NCI-H345 treated with DMSO at 0.1 percent for 48 hours (cell line): ENCODE data around the gene SNRNP27.

Experiments used
- DNase-seq: peaks from one replicate; lab custom pipeline; 2025; ENCODE audit not compliant: unreplicated experiment; lab: John Stamatoyannopoulos, UW

The SNRNP27 gene

DNA sequence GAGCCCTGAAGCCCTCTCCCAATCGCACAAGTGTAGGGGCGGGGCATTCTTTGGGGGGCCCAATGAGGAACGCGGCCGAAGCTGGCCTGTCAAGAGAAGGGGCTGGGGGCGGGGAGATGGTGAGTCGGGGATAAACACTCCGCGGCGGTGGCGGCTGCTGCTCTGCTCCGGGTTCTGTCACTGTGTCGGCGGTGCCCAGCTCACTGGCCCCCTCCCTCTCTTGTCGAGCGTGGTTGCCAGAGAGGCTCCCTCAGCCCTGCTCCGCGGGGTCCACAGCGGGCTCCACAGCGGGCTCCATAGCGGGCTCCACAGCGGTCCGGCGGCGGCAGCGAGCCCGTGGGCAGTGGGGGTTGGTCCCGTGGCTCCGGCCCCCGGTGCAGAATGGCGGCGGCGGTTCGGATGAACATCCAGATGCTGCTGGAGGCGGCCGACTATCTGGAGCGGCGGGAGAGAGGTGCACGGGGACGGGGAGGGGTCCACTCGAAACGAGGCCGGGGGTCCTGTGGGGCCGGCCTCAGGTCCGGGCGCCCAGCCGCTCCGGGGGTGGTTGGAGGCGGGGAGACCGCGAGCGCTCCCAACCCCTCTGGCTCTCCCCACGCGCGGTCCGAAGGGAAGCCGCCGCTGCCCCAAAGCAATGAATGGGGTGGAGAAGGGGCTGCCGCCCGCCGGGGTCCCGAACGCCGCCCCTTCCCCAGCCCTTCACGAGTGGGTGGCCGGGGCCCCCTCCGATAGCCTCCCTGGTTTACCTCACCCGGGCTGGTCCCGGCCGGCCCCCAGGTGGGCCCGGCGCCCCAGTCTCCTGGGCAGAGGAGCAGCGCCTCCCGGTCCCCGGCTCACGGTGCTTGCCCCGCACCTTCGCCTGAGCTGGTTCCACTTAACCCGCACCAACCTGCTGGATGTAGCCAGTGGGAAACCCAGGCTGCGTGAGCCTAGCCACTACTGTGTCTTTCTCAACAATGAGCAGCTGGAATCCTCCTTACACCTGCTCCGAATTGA lies 21.5 kb downstream of the SNRNP27 start, which contains the start of gene MXD1:
TSS of gene MXD1 (plus strand) at position 160 of the 996 bp plus-strand sequence. CDS start at position 382, 222 bp downstream.
- DNase-seq: no peak

DNA sequence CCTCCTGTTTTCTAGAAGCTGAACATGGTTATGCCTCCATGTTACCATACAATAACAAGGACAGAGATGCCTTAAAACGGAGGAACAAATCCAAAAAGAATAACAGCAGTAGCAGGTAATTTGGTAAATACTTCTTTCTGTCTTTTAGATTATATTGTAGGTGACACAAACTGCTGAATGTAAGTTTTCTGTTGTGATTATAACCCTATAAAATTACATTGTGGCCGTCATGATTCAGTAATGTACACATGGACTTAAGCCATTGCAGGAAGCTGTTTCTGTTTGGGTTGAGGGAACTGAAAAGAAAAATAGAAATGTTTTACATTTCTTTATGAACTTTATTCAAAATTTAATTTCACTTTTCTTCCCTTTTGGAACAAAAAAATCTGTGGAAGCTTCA lies 22.4 kb downstream of the SNRNP27 start:
- no peak for DNase-seq

DNA sequence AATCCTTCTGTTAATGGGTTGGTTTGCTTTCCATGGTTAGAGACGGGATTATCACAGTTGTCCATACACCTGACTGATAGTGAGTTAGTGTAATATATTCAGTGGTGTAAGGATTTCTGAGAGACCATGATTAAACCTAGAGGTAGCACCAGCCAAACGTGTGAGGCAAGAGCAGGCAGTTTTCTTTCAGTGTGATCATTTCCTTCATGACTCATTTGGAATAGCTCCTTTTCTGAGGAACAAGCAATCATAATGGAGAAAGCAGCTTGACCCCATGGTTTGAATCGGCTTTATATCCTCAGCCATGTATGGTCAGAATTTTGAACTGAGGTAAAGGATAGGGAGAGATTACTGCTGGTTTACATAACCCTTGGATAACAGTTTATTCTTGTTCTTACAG lies 24.1 kb downstream of the SNRNP27 start:
- no peak for DNase-seq

DNA sequence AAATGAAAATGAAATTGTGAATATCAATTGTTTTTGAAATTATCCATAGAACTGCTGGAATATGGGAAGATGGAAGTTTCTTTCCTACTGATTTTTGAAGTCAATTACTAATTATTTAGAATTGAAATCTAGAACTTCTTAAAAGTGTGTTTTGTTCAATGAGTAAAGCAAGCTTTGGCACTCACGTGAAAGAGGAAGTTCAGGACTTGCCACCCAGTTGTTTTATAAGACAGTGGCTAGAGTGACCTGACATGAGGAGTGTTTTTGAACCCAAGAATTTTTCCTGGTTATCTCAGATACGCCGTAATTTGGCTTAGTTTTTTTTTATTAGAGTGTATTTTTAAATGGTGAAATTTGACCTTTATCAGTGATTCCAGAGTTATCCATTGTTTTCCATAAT lies 24.6 kb downstream of the SNRNP27 start:
- no peak for DNase-seq

DNA sequence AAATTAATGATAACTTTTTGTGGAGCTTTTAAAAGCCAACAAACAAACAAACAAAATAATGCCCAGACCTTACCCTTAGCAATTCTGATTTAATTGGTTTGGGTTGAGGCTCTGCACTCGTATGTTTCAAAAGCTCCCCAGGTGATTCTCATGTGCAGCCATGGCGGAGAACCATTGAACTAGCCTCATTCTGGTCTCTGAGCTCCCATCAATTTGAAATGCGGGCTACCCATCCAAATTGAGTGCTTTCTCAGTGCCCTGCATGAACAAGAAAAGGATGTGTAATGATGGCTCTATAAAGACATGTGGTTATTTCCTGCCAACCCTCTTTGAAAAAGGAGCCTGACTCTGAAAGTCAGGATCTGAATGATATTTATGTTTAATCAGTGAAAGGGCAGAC lies 29.4 kb downstream of the SNRNP27 start:
- DNase-seq: no peak

DNA sequence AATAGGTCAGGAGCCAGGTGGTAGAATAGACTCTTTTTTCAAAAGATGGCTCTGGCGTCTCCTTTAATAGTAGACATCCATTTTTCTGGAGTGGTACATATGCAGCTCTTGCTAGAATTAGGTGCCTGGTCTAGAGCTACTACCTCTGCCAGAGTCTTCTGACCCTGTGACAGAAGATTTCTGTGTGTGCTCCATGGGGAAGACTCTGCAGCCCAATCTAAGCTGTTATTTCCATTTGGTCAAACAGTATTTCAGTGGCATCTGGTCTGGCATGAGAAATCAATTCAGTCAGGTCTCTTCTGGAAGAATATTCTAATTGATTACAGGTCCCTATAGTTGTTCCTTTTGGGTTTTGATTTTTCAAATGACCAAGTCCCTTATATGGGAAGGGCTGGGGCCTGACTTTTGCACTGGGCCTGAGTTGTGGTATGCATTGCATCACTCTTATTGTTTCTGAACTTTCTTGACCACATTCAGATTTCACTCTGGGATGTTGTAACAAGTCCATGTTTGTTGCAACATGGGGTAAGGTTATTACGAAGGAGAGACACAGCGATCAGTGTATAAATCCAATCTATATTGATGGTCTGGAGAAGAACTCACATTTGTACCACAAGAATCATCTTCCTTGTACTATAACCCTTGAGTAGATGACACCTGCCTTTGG lies 33.2 kb downstream of the SNRNP27 start:
- no peak for DNase-seq

DNA sequence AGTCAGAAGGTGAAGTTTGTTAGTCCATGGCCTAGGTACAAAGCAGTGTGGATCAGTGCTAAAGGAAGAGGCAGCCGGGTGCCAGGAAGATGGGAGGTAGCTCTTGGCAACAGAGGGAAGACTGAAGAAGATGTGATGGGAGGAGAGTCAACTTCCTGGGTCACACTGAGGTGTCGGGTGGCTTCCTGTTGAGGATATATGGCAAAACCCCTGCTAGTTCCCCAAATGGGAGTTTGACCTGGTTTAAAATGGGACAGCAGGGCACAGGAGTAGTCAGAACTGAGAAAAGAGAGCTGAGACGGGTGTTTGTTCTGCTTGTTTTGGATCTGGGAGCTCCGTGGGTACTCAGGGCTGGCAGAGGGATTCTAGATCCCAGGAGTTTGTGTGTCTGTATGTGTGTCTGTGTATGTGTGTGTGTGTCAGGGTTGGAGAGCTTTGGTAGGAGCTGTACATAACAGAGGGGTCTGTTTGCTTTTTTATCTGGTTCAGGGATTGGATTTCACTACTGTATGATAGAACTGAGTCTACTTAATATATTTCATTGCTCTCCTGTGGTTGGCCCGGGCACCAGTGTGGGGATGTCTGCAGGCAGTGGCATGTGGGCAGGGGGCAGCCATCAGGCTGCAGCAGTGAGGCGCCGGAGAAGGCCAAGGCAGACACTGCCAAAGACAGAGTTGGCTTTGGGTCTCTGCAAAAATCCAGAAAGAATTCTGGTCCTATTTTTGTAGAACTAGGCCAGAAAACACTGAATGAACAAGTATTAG lies 38.3 kb downstream of the SNRNP27 start:
- no peak for DNase-seq

DNA sequence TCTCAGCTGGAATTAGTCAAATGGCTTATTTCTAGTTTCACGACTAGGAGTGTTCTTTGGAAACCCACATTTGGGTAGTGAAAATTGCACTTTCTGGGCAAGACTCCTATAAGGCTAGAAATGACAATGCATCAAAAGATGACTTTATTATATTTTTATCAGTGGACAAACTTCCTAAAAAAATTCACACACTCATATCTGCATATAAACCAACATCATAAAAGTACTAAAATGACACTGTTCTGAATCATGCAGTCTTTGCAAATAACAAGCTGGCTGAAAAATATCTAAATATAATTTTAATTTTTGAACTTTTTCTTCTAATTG lies 38.8 kb downstream of the SNRNP27 start:
- DNase-seq: no peak

DNA sequence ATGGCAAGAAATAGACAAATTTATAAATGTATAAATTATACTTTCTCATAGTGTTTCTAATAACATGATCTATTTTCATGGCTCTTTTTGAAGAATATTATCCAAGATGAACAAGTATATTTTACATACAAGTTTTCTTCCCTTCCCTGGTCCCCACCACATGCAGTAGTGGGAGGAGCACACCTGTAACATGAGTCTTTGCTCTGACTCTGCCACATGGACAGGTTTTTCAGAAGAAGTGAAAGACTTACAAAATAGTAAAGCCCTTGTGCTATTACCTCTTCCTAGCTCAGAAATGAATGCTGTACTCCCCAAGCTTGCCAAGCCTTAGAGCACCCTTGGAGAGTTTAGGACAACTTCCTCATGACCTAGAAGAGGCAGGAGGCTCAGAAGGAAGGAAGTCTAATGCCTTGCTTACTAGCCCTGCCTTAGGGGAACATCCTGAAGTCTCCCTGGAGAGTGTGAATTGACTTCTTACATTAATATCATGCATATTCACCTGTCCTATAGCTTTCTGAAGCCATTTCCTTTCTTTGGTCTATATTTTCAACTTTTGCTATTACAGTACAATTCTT lies 39.6 kb downstream of the SNRNP27 start:
- no peak for DNase-seq

DNA sequence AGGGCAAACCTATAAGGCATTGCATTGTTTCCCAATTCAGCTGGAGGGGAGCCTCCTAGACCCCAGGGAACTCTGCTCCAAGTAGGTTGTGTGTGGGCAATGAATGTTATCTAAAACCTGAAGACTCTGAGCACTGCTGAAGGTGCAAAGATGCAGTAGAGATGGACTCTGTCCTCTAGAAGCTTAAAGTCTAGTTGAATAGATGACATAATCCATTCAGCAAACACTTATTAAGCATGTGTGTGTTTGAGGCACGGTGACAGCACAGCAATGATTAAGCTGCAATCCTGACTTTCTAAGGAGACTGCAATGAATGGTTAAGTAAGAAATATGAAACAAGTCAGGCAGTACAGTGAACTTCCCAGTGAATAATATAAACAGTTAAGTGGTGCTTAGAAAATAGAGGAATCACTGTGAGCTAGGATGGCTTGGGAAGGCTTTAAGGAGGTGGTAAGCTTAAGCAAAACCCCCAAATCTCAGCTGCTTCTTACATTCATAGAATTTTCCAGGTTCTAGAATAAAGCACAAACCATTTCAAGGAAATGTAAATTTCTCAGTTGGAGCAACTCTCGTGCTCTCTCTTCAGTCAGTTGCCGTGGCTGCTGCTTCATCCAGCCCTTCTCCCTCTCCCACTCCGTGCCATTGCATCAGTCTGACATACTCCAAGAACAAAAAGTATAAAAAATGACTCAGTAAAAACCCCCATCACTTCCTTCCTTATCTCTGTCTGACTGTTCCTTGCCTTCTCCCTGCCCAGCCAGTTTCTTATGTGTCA lies 40.3 kb downstream of the SNRNP27 start:
- no peak for DNase-seq

DNA sequence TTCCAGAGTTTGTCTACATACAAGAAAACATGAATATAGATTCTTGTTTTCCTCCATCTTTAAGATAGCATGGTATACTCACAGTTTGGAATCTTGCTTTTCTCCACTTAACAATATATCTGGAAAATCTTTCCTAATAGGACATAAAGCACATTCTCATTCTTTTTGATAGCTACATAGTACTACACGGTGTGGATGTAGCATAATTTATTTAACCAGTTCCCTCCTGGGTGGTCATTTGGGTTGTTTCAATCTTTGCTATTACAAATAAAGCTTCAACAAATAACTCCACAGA lies 40.8 kb downstream of the SNRNP27 start:
- DNase-seq: no peak

DNA sequence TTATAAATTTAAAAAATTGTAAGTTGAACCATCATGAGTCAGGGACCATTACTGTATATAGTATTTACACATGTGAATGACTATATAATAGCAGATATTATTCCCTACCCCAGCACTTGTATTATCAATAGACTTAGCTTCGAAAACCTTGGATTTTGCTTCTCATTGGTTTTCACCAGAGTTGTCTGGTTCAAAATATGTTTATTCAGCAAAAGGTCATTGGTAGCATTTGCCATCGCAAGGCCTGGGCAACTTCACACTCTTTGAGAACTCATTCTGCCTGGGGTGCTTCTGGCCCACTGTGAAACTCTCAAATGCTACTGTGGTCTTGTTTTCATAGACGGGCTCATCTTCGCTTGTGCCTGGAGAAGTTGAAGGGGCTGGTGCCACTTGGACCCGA lies 41.3 kb downstream of the SNRNP27 start:
- DNase-seq: no peak

DNA sequence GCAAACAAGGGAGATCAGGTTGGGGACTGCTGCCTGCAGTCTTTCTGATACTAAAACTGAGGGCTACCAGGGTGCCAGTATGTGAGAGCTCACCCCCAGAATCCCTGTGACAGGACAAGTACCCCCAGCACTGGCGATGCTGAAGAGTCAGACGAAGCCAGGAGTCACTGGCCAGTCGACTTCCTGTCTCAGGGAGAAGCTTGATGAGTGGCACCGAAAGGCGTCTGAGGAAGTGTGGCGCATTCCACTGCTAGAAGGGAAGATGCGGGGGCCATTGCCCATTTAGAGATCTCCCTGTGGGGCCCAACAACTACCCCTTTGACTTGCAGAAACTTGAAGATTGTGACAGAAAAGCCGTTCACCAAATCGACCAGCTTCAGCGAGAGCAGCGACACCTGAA lies 43.1 kb downstream of the SNRNP27 start:
- no peak for DNase-seq

DNA sequence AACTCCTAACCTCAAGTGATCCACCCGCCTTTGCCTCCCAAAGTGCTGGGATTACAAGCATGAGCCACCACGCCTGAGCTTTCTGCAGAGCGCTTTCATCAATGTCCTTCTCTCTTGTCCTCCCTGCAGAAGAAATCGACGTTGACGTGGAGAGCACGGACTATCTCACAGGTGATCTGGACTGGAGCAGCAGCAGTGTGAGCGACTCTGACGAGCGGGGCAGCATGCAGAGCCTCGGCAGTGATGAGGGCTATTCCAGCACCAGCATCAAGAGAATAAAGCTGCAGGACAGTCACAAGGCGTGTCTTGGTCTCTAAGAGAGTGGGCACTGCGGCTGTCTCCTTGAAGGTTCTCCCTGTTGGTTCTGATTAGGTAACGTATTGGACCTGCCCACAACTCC lies 44.2 kb downstream of the SNRNP27 start:
- no peak for DNase-seq

DNA sequence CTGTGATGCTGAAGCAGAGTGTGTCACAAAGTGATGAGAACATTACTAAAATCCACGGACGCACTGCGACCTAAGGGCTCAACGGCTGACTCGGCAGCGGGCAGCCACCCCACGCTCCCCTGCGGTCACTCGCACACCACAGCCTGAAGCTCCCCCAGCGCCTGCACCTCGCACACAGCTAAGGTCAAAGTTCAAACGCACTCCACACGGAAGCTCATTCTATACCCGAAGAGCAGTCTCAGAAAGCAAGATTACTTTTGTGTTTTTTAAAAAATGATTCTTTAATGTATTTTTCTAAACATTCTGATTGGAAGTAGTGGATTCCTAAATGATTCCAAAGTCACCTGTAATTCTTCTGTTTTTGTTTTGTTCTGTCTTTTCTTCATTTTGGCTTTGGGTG lies 46.0 kb downstream of the SNRNP27 start:
- DNase-seq: no peak

DNA sequence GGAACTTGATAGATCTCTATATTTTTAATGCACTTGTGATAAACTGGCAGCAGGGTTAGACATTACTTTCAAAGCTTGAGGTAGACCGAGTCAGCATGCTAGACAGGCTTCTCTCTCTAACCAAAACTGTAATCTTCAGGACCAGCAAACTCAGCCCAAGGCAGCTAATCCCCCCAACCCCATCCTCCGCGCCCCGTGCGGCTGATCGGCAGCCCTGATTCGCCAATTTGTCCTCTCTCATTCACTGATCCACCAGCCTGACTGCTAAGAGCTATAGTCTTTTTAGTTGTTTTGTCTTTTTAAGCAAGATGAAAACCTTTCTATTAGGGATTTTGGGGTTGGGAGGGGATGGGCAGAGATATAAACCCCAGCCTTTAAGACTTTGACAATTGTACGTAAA lies 46.9 kb downstream of the SNRNP27 start:
- no peak for DNase-seq

DNA sequence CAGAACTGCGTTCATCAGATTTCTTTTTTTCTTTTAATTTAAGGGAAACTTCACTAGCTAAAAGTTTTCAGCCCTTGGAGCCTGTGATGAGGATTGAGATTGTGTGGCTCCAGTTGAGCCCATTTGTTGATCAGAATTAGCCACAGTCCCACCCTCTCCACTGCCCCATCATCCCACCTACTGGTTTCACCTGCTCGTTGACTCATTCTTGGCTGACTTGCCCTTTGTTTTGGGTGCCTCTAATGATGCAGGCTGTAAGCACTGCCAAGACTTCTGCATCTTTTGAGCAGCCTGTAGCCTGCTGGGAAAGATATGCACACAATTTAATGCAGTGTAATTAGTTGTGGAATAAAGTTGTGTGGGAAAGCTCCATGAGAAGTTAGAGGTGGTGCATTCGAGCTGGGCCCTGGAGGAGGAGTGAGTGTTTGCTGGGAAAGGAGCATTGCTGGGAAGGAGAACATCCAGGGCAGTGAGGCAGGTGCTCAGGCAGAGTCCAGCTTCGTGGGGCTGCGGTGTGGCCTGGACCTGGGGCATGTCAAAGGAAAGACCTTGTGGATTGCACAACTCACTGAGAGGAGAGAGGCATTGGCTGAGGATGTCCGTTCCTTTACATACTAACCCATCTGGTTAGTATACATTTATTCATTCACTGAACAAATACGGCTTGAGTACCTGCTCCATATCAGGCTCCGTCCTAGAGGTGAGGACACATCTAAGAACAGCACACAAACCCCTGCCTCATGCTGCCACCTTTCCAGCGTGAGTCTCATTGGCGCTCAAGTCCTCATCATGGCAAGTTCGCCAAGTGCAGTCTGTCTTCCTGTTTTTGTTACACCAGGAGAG lies 49.5 kb downstream of the SNRNP27 start:
- DNase-seq: no peak

DNA sequence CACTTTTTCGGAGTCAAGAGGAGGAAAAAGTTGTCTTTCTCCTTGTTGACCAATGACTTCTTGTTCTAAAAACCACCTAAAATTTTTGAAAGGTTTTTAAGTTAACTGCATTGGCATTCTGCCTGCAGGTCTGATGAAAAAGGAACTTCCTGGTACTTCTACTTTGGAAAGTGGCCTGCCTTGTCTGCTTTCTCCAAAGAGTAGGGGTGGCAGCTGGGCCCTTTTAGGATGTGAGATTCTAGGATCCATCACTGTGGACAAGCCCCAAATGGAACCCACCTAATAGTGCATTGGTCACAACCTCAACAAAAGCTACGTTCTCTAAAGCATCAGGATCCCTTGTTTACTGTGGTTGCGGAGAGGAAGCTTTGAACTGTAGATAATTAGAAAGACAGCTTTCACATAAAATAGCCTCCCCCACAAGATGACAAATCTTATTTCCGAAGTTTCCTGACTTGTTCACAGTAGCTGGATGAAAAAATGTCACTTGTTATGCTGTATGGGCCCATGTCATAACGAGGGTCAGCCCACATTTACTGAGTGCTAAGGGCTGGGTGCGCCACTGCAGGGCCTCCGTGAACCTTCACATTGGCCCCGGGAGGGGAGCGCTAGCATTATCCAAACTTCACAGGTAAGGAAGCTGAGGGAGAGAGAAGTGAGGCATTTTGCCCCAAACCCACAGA lies 50.2 kb downstream of the SNRNP27 start:
- no peak for DNase-seq

DNA sequence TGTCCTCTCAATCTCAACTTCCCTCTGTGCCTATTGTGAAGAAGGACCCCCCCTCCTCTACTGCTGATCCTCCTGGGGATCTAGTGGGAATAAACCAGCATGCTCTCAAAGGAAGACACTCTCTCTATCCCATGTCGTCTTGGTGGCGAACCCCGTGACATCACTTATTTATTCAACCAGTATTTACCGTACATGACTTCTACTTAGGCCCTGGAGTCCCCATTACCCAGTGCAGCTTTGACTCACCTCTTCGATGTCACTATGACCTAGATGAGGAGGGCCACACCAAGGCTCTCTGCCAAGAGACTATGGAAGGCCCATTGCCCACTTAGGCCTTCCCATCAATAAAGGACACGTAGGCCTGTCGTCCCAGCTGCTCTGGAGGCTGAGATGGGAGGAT lies 51.0 kb downstream of the SNRNP27 start:
- no peak for DNase-seq
